K562 (cell line): ENCODE measurements around the gene NPFFR1. TPM values are rescaled to one million over a fixed set of nuclear protein-coding genes. Genes with fewer than 3 reads are reported as not detected.

Experiments
- ATAC-seq: fragments of 200-7000 bp; cut with Tn5 transposase; 3 replicates; pipeline ENCODE4 v1.9.1; 2020; ENCODE audit warnings: moderate library complexity
- BruUV-seq: library from RNA; stranded (reverse); fragments of 400-500 nt; replicated peaks from 2 replicates; lab custom pipeline; 2021; lab: Mats Ljungman, UMichigan
- CTCF ChIA-PET: fragments of 300-600 bp; formaldehyde crosslinking; extraction: SDS; loops from one replicate; lab custom pipeline; 2021; ENCODE audit warnings: low intra/inter-chr PET ratio; lab: Yijun Ruan, JAX
- POLR2A ChIA-PET: fragments of 300-600, 350-650 bp; sonication (Branson Sonifier 250); formaldehyde crosslinking; extraction: SDS; loops from one replicate; lab custom pipeline; 2021; ENCODE audit warnings: antibody characterized with exemption, inconsistent platforms; lab: Yijun Ruan, JAX
- DNase-seq, 4 experiments: peaks; one replicate each; pipeline versions ENCODE4 v3.0.0 to v3.0.0-alpha.2; 2011 to 2018; ENCODE audit warnings: low spot score in 3 of 4, mixed read lengths in 3 of 4; ENCODE audit errors: extremely low read depth in 1 of 4
- FAIRE-seq: peaks from 2 replicates; lab custom pipeline; 2011; peaks lifted over from hg19 to GRCh38; lab: Jason Lieb, UNC
- H2AFZ ChIP-seq: 2 replicates; pipeline ENCODE4 v1.6.0; 2011; ENCODE audit warnings: low read depth, low read length, control low read depth, inconsistent platforms
- H3K27ac ChIP-seq: fragments of 200-600 bp; 3 replicates; pipeline ENCODE4 v1.8.0; 2011; ENCODE audit warnings: low read depth, mild to moderate bottlenecking, control low read depth, inconsistent platforms, low read length, moderate library complexity, mixed read lengths; ENCODE audit errors: extremely low read depth
- H3K27me3 ChIP-seq, 2 experiments: fragments of 300-600 bp in 1 of 2; 2 replicates in 1 of 2; 3 replicates in 1 of 2; pipeline versions ENCODE4 v1.6.0 to v1.8.0; 2011; ENCODE audit warnings: inconsistent platforms in 2 of 2, low read length in 2 of 2, mild to moderate bottlenecking in 1 of 2, mixed read lengths in 1 of 2, moderate library complexity in 1 of 2; ENCODE audit not compliant: control insufficient read depth in 2 of 2, insufficient read depth in 2 of 2
- H3K36me3 ChIP-seq: fragments of 300-600 bp; 3 replicates; pipeline ENCODE4 v1.8.0; 2011; ENCODE audit warnings: mild to moderate bottlenecking, low read length, inconsistent platforms; ENCODE audit not compliant: control insufficient read depth, insufficient read depth
- H3K4me1 ChIP-seq, 2 experiments: fragments of 200-600 bp in 1 of 2; replicated peaks in 1 of 2; 2 replicates in 1 of 2; 3 replicates in 1 of 2; pipeline versions ENCODE4 v1.5.1 to v1.8.0; 2011; ENCODE audit warnings: inconsistent platforms in 2 of 2, low read length in 2 of 2, mild to moderate bottlenecking in 1 of 2, mixed read lengths in 1 of 2, moderate library complexity in 1 of 2; ENCODE audit not compliant: control insufficient read depth in 2 of 2, insufficient read depth in 2 of 2
- H3K4me2 ChIP-seq: 2 replicates; pipeline ENCODE4 v1.6.1; 2011; ENCODE audit warnings: low read length, control low read depth, inconsistent platforms, mixed read lengths; ENCODE audit not compliant: insufficient read depth
- H3K4me3 ChIP-seq: fragments of 200-600 bp; sonication (generic), shearing (Covaris generic); 2 replicates; pipeline ENCODE4 v1.5.1; 2016; ENCODE audit warnings: control low read depth, inconsistent platforms
- H3K79me2 ChIP-seq: fragments of 200-600 bp; 3 replicates; pipeline ENCODE4 v1.8.0; 2011; ENCODE audit warnings: low read length, inconsistent platforms; ENCODE audit not compliant: control insufficient read depth, insufficient read depth
- H3K9ac ChIP-seq, 2 experiments: 2 replicates each; pipeline versions ENCODE4 v1.6.0 to v1.6.1; 2011; ENCODE audit warnings: low read depth in 2 of 2, low read length in 2 of 2, control low read depth in 1 of 2, inconsistent platforms in 1 of 2, mild to moderate bottlenecking in 1 of 2, mixed read lengths in 1 of 2; ENCODE audit not compliant: insufficient read depth in 1 of 2
- H3K9me1 ChIP-seq: one replicate; pipeline ENCODE4 v1.6.0; 2011; ENCODE audit warnings: inconsistent platforms, mild to moderate bottlenecking, low read length, moderate library complexity; ENCODE audit not compliant: control insufficient read depth, insufficient read depth
- H3K9me3 ChIP-seq: replicated peaks from 2 replicates; pipeline ENCODE4 v1.5.1; 2011; ENCODE audit warnings: low read depth, low read length, inconsistent platforms; ENCODE audit not compliant: control insufficient read depth, insufficient read depth
- H4K20me1 ChIP-seq: replicated peaks from 2 replicates; pipeline ENCODE4 v1.6.1; 2011; ENCODE audit warnings: low read length, inconsistent platforms, mixed read lengths; ENCODE audit not compliant: control insufficient read depth, insufficient read depth
- LARP7 ChIP-seq: fragments of 450-650 bp; IDR thresholded peaks from 2 replicates; pipeline ENCODE4 v1.6.1; 2016
- NFIC ChIP-seq: fragments of 450-650 bp; IDR thresholded peaks from 2 replicates; pipeline ENCODE4 v1.6.1; 2017; ENCODE audit warnings: mild to moderate bottlenecking, inconsistent platforms
- NFIX ChIP-seq: fragments of 250-450 bp; sonication (Bioruptor Pico); IDR thresholded peaks from 2 replicates; pipeline ENCODE4 v1.4.0; 2020; ENCODE audit warnings: low read depth, mild to moderate bottlenecking, moderate library complexity
- TBP ChIP-seq: optimal IDR thresholded peaks from 2 replicates; pipeline ENCODE3; 2011; ENCODE audit warnings: low read depth, low read length, improper control_type of control experiment
- ZKSCAN1 ChIP-seq: fragments of 150-350 bp; IDR thresholded peaks from 2 replicates; pipeline ENCODE4 v1.6.1; 2016; ENCODE audit warnings: low read depth, low read length
- WGBS: fragments of 100-300 bp; shearing (Covaris generic); methylation state at CpG from one replicate; pipeline ENCODE4 v1.1.6; 2016; ENCODE audit warnings: low coverage, mixed read lengths; ENCODE audit not compliant: insufficient coverage; ENCODE audit errors: missing lambda C conversion rate; 5-methylcytosine and 5-hydroxymethylcytosine counted together
- in situ Hi-C: fragments of 300-500 bp; cut with MboI; formaldehyde crosslinking; loops from 4 replicates; pipeline ENCODE4 v1.15.0; 2018; ENCODE audit warnings: inconsistent platforms, mixed read lengths
- intact Hi-C: fragments of 100-400 bp; cut with micrococcal nuclease; formaldehyde crosslinking; loops from 2 replicates; pipeline ENCODE4 v1.14.2; 2022
- polyA plus RNA-seq, 8 experiments: library from polyadenylated mRNA; depleted of rRNA in 4 of 8; stranded (reverse) in 5 of 8; unstranded in 3 of 8; fragments of >200 nt; fragmentation: Nextera tagmentation in 2 of 8; fragmentation: Illumina TruSeq in 1 of 8; extraction: Ambion mirVana in 2 of 8; extraction: Trizol in 1 of 8; gene quantifications; 2 replicates each; pipeline versions ENCODE4 v1.2.1 to v1.2.3, GENCODE V29; 2011 to 2014; ENCODE audit warnings: inconsistent platforms in 1 of 8, missing spikeins in 1 of 8
- total RNA-seq, 7 experiments: library from RNA; depleted of rRNA in 6 of 7; stranded (reverse); fragments of >200 nt in 6 of 7; fragmentation: Illumina TruSeq in 2 of 7; extraction: Trizol in 2 of 7; gene quantifications; 2 replicates each; pipeline versions ENCODE4 v1.2.1 to v1.2.3, GENCODE V29; 2011 to 2021; ENCODE audit warnings: low replicate concordance in 1 of 7

The NPFFR1 gene
- total and polyA plus RNA-seq, 9 of the 15 experiments (the other 6 are each of a cell fraction or from before 2014, with no cell fraction given): under 0.01 TPM; not detected in 8

DNA sequence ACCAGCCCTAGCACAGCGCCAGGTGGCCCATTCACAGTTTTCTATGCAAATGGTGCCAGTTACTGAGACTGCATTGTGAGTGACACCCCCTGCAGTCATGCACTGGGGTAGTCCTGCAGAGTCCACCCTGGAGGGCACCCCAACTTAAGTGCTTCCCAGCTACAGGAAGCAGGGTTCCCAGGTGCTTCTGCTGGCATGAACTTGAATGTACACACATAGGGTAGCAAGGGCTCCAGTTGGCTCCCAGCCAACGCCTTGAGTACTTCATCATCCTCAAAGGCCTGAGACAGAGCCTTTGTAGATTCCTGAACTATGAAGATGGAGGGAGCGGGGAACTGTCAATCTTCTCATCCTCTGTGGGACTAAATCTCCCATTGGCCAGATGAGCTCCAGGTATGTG lies 11.5 kb upstream of the NPFFR1 start:
- Histone ChIP-seq H3K9me1 (no peaks in the 10 kb centered on the region), H4K20me1 (no peaks in the 10 kb centered on the region), H3K4me1 (peaks cover 5 to 7% of the 10 kb centered on the region in 2 experiments; a peak in 4 of 5 replicates), H3K27ac (no peak overlapping the region), H3K4me2 (no peak overlapping the region), H2AFZ (no peak overlapping the region), H3K36me3 (no peaks in the 10 kb centered on the region), H3K79me2 (no peaks in the 10 kb centered on the region), H3K9me3 (no peaks in the 10 kb centered on the region), H3K4me3 (no peak overlapping the region), H3K9ac (no peak overlapping the region), H3K27me3 (peaks cover 7 to 21% of the 10 kb centered on the region in 2 experiments; a peak in 3 of 5 replicates)
- POLR2A ChIA-PET: interaction anchor here (1.2 kb wide), 1 partner anchor 20 kb away, joined by 4 read pairs; no protein-coding TSS in a partner anchor
- BruUV-seq: no TSS peak
- CTCF ChIA-PET: no interaction called here
- FAIRE-seq: no peak
- no peak for ATAC-seq
- DNase-seq: no peak
- intact Hi-C loops (no loop called here), in situ Hi-C loops (no loop called here)
- WGBS: 51% methylated on average over 3 of the region's 3 CpGs
- TF ChIP-seq TBP: no peak
- peak; percentile 87 for TF ChIP-seq NFIC
- peak; percentile 42; the same call in 1 of the 2 replicates for TF ChIP-seq NFIX (CRISPR knock-in tag)

DNA sequence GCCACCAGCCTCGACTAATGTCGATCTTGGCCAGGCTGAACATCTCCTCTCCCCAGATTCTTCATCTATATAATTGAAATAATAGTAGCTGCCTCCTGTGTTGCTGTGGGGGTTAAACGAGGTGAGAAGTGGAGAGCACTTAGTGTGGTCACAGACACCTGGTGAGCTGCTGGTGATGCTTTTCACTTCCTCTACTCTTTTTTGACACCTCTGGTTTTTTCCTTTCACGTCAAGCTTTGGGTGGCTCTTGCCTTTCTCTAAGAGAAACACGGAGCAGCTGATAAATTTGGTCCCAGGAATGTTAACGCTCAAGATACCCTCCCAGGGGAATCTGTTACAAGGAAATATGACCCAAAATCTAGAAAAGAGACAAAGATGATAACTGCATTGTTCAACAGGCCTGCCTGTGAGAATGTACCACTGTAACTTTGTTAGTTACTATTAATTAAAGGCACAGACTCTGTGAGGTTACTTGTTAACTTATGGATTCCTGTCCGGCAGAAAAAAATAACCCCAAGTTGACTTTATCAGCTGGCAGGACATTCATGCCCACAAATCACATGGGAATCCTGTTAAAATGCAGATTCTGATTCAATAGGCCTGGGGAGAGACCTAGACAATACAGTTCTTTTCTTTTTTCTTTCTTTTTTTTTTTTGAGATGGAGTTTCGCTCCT lies 9.5 kb upstream of the NPFFR1 start:
- no TSS peak for BruUV-seq
- ChIA-PET POLR2A (interaction anchor here (0.6 to 2.6 kb wide), 5 partner anchors 11 to 954 kb away, joined by 3 to 6 read pairs (median 4); no protein-coding TSS in a partner anchor), CTCF (no interaction called here)
- H3K4me1 ChIP-seq: peaks cover 5 to 7% of the 10 kb centered on the region in 2 experiments; a peak in 4 of 5 replicates
- FAIRE-seq: no peak
- 9% methylated on average over 8 of the region's 8 CpGs for WGBS
- intact Hi-C loops (no loop called here), in situ Hi-C loops (no loop called here)
- H3K27ac ChIP-seq: no peak overlapping the region
- H3K27me3 ChIP-seq: peaks cover 15 to 34% of the 10 kb centered on the region in 2 experiments; a peak in 4 of 5 replicates
- H2AFZ ChIP-seq: no peak overlapping the region
- H3K36me3 ChIP-seq: no peaks in the 10 kb centered on the region
- H3K9me1 ChIP-seq: no peaks in the 10 kb centered on the region
- H3K79me2 ChIP-seq: no peaks in the 10 kb centered on the region
- no peak overlapping the region for H3K4me2 ChIP-seq
- H3K4me3 ChIP-seq: no peak overlapping the region
- no peak for DNase-seq
- no peak overlapping the region for H3K9ac ChIP-seq
- no peaks in the 10 kb centered on the region for H4K20me1 ChIP-seq
- no peaks in the 10 kb centered on the region for H3K9me3 ChIP-seq
- no peak for TF ChIP-seq LARP7
- peak; percentile 9; the same call in 1 of the 2 replicates for TF ChIP-seq ZKSCAN1
- ATAC-seq: no peak
